GM12801 (cell line): ENCODE results near the gene USP9X.

Source experiments
- CTCF ChIP-seq: IDR thresholded peaks from one replicate; pipeline ENCODE4 v1.5.1; 2011; ENCODE audit warnings: control low read depth; ENCODE audit not compliant: insufficient read length; ENCODE audit errors: extremely low read depth

USP9X gene

DNA sequence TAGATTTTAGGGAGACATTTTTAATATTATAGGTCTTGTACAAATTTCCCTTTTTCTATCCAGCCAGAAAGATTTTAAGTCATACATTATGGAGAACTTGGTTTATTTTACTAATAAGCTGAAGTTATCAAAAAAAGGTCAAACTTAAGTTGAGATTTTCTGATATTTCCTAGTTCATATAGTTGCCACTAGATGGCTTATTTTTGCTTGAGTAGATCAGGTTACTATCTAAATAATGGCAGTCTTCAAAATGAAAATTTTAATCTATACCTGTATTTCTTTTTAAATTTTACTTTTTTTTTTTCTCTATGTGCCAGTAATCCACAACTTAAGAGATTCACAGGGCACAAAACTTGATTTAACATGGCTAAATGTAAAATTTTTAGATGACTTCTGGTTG lies 52.3 kb downstream of the USP9X start:
- TF ChIP-seq CTCF: no peak

- TF ChIP-seq CTCF: no peak
Observed at GRCh38 chrX:41142130-41142910, 57.1 kb downstream of the USP9X start.

DNA sequence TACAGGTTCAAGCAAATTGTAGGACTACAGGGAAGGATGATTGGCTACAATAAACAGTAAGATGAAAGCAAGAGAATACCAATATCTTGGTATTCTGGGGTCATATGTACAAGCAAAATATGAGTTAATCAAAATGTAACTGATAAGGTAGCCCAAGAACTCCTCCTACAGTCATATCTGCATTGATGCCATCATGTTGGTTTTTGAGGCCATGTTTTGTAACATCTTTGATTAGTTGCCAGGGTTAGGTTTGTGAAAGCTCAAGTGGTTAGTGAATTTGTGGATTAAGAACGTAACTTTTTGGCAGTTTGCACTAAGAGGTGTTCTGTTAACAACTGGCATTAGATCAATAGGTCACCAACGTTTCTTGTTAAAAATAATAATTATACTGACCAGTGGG lies 59.6 kb downstream of the USP9X start:
- no peak for TF ChIP-seq CTCF

DNA sequence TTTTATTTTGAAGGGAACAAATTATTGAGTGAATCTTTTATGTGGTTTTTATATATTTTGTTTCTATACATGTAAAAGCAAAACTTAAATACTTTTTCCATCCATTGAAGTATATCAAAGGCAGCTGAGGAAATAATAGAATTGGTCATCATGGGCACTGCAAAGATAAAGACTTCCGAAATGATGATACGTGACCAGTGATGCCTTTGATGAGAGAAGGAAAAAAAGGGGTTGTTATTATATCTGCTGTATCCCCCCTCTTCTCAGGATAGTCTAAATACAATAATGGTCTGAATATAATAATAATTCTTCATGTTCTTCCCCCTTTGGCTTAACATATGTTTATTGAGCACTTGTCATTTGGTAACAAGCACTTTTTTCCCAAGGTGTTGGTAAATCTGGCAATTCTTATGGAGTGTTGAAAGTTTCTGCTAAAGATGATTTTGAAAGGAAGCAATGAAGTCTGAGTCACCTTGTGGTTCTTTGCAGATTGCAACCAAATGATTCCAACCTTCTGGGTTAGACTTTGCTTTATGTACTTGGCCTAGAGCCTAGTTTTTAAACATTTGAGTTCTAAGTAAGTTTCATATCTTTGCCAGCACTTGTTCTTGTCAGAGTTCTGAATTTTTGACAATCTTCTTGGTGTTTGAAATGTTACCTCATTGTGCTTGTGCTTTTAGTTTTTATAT lies 60.8 kb downstream of the USP9X start:
- no peak for TF ChIP-seq CTCF

GRCh38 chrX:41148553-41148952 lies 63.3 kb downstream of the USP9X start:
- no peak for TF ChIP-seq CTCF

- TF ChIP-seq CTCF: no peak
Observed at GRCh38 chrX:41150043-41150442, 64.8 kb downstream of the USP9X start.

GRCh38 chrX:41152221-41152620 lies 67.0 kb downstream of the USP9X start:
- TF ChIP-seq CTCF: no peak
